Stimulated activated CD8-positive, alpha-beta memory T cell treated with anti-CD3 and anti-CD28 coated beads, Interleukin-7, amount 100 ng/mL, for 4 hours (primary cell): Measurements from ENCODE around the gene TAL2.

Source experiments
- DNase-seq, 2 donors: peaks; one replicate each; pipeline ENCODE4 v3.0.0-alpha.2; 2020; ENCODE audit warnings: low read depth in 2 of 2

TAL2 gene

GRCh38 chr9:105706156-105706555 is 43.9 kb downstream of the TAL2 start:
- DNase-seq: no peak

- no peak for DNase-seq
These were observed 46.1 kb downstream of the TAL2 start for GRCh38 chr9:105708405-105708804.

DNA sequence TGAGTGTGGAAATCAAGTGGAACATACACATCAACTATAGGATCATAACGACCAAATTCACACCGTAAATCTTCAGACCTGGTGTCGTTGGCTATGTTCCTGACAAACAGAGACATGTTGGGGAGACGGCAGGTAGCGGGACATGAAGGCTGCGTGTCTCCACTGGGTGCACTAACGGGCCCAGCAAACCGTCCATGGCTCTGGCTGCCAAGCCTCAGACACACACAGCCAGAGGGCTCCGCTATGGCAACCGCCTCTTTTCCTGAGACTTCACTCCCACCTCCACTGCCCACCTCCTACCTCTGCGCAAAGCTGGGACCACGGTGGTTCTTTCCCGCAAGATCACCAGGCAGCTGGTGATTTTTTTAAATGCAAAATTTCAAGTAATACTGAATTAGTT is 48.4 kb downstream of the TAL2 start:
- no peak for DNase-seq

DNA sequence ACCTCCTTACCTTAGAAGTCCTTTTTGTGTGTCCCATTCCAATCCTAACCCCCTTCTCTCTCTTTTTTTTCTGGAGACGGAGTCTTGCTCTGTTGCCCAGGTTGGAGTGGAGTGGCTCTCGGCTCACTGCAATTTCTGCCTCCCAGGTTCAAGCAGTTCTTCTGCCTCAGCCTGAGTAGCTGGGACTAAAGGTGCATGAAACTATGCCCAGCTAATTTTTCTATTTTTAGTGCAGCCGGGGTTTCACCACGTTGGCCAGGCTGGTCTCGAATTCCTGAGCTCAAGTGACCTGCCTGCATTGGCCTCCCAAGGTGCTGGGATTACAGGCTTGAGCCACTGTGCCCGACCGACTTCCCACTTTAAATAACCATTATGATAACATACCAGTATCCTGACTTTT is 49.6 kb downstream of the TAL2 start:
- no peak for DNase-seq

DNA sequence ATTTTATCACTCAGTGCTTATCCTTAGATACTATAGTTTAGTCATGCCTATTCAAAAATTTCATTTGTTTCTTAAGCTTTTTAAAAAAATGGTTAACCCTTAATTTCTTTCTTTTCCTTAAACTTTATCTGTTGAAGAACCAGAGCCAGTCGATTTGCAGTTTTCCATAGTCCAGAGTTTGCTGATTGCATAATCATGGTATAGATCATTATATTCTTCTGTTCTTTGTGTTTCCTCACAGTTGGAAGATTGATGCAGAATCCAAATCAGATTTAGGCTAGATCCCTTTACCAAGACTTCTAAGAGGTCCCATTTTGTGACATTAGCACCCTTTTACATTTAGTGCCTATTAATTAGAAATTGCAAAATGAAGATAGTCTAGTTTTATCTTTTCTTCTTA is 50.0 kb downstream of the TAL2 start:
- no peak for DNase-seq
